ENCODE results near the gene GALNT11. TPM values are rescaled to one million over a fixed set of nuclear protein-coding genes. Genes with fewer than 3 reads are reported as not detected.
"Not testable (repeated sequence)": the region's sequence is repeated elsewhere in the genome, so short reads cannot be mapped to it uniquely, and the experiment has no call there.

Gene GALNT11
- polyA plus RNA-seq, 1 donor = 39.0 TPM

DNA sequence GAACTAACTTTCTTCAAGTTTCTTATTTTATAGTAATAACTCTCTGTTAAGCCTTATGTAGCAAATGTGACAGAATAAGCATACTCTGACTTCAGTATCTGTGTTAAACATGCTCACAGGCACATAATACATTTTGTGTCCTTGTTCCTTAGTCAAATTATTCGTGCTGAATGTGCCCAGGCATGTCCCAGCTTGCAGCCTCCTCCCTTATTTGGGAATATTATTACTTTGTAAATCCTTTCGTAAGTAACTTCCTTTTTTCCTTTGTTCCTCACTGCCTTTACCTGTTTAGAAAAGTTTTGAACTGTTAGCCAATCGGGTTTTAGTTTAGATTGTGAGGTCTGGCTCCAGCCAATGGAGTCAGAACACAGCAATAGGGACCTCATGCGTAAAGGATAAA, 46.9 kb downstream of the GALNT11 start:
- 80% methylated on average over 1 of the region's 4 CpGs for WGBS (ENCODE audit: insufficient coverage, low lambda C conversion rate)

DNA sequence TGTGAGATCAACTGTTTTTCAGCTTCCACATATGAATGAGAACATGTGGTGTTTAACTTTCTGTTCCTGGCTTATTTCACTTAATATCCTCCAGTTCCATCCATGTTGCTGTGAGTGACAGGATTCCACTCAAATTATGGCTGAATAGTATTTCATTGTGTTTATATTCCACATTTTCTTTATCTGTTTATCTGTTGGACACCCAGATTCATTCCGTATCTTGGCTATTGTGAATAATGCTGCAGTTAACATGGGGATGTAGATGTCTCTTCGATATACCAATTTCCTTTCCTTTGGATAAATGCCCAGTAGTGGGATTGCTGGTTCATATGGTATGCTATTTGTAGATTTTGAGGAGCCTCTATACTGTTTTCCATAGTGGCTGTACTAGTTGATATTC, 47.9 kb downstream of the GALNT11 start:
- H3K9me3 ChIP-seq (ENCODE audit: control insufficient read depth, low read depth, low read length) = peaks cover 5% of the 10 kb centered on the region
- no peaks in the 10 kb centered on the region for H3K4me1 ChIP-seq (ENCODE audit: control insufficient read depth, insufficient read depth, low read length)
- no CpG with 5 or more reads among the region's 2 CpGs for WGBS (ENCODE audit: insufficient coverage, low lambda C conversion rate)
- no peaks in the 10 kb centered on the region for H3K27me3 ChIP-seq (ENCODE audit: control insufficient read depth, insufficient read depth, low read length)
- no peak overlapping the region for H3K27ac ChIP-seq (ENCODE audit: low read length)
- DNase-seq = no peak
- H3K4me3 ChIP-seq (ENCODE audit: low read length) = no peak overlapping the region
- no peaks in the 10 kb centered on the region for H3K36me3 ChIP-seq (ENCODE audit: control insufficient read depth, insufficient read depth, low read length)

More for the DNA sequence above, 46.9 kb downstream of the GALNT11 start:
- Histone ChIP-seq H3K4me3 (ENCODE audit: low read length) (no peak overlapping the region), H3K4me1 (ENCODE audit: control insufficient read depth, insufficient read depth, low read length) (no peaks in the 10 kb centered on the region), H3K36me3 (ENCODE audit: control insufficient read depth, insufficient read depth, low read length) (no peaks in the 10 kb centered on the region), H3K27me3 (ENCODE audit: control insufficient read depth, insufficient read depth, low read length) (no peaks in the 10 kb centered on the region), H3K9me3 (ENCODE audit: control insufficient read depth, low read depth, low read length) (peaks cover 5% of the 10 kb centered on the region), H3K27ac (ENCODE audit: low read length) (no peak overlapping the region)
- DNase-seq = no peak

DNA sequence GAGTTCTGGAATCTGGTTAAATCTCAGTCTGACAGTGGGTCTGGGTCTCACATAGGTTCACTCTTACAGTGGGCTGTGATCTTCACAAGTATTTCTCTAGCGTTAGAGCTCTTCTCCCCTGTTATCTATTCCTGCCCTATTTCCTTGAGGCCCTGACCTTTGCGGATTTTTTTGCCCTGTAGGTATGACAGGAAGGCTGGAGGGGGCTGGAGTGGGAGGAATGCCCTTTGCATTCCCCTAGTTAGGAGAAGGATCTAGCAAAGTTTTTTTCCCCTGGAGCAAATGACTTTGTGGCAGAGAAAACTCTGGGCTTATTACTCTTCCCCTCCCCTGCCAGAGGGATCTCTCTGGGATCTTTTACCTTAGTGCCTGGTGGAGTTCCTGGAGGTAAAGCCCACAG, 49.2 kb downstream of the GALNT11 start:
- no peak overlapping the region for H3K4me3 ChIP-seq (ENCODE audit: low read length)
- peaks cover 5% of the 10 kb centered on the region for H3K9me3 ChIP-seq (ENCODE audit: control insufficient read depth, low read depth, low read length)
- no CpG with 5 or more reads among the region's 2 CpGs for WGBS (ENCODE audit: insufficient coverage, low lambda C conversion rate)
- H3K4me1 ChIP-seq (ENCODE audit: control insufficient read depth, insufficient read depth, low read length) = no peaks in the 10 kb centered on the region
- no peak for DNase-seq
- no peak overlapping the region for H3K27ac ChIP-seq (ENCODE audit: low read length)
- no peaks in the 10 kb centered on the region for H3K36me3 ChIP-seq (ENCODE audit: control insufficient read depth, insufficient read depth, low read length)
- no peaks in the 10 kb centered on the region for H3K27me3 ChIP-seq (ENCODE audit: control insufficient read depth, insufficient read depth, low read length)

DNA sequence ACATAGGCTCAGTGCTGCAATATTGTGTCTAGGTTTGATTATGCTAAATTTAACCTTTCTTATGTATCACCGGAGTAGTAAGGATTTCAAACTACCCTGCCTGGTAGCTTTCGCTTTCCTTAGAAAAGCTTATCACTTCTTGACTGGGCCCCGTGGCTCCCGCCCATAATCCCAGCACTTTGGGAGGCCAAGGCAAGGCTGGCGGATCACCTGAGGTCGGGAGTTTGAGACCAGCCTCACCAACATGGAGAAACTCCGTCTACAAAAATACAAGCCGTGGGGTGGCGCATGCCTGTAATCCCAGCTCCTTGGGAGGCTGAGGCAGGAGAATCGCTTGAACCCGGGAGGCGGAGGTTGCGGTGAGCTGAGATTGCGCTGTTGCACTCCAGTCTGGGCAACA, 49.9 kb downstream of the GALNT11 start:
- 100% methylated on average over 1 of the region's 14 CpGs for WGBS (ENCODE audit: insufficient coverage, low lambda C conversion rate)
- not testable (repeated sequence) for H3K9me3 ChIP-seq (ENCODE audit: control insufficient read depth, low read depth, low read length); H3K36me3 ChIP-seq (ENCODE audit: control insufficient read depth, insufficient read depth, low read length); H3K27me3 ChIP-seq (ENCODE audit: control insufficient read depth, insufficient read depth, low read length); H3K4me3 ChIP-seq (ENCODE audit: low read length); H3K27ac ChIP-seq (ENCODE audit: low read length); DNase-seq; H3K4me1 ChIP-seq (ENCODE audit: control insufficient read depth, insufficient read depth, low read length)

DNA sequence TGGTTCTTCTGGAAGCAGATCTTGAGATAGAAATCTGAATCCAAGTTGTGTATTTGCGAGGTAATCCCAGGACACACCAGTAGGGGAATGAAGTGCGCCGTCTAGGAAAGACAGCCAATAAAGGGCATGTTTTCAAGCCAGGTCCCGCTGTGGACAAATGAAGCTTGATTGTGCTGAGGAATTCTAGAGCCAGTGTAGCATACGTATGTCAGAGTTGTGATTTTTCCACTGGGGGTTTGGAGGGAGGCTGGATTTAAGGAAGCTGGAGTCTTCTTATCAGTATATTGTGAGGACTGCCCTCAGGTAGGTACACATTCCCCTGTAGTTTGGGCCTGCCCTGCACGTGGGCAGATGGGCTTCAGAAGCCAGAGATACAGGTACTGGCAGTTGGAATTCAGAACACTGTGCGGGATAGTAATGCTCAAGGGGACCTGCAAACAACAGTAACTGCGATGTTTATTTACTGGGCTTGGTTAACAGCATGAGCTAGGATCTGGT, 50.9 kb downstream of the GALNT11 start:
- no peaks in the 10 kb centered on the region for H3K27me3 ChIP-seq (ENCODE audit: control insufficient read depth, insufficient read depth, low read length)
- H3K9me3 ChIP-seq (ENCODE audit: control insufficient read depth, low read depth, low read length) = no peaks in the 10 kb centered on the region
- H3K4me3 ChIP-seq (ENCODE audit: low read length) = no peak overlapping the region
- H3K4me1 ChIP-seq (ENCODE audit: control insufficient read depth, insufficient read depth, low read length) = no peaks in the 10 kb centered on the region
- H3K36me3 ChIP-seq (ENCODE audit: control insufficient read depth, insufficient read depth, low read length) = no peaks in the 10 kb centered on the region
- peak in 1 of 2 donors; percentile 15 for DNase-seq
- no CpG with 5 or more reads among the region's 8 CpGs for WGBS (ENCODE audit: insufficient coverage, low lambda C conversion rate)
- H3K27ac ChIP-seq (ENCODE audit: low read length) = no peak overlapping the region

DNA sequence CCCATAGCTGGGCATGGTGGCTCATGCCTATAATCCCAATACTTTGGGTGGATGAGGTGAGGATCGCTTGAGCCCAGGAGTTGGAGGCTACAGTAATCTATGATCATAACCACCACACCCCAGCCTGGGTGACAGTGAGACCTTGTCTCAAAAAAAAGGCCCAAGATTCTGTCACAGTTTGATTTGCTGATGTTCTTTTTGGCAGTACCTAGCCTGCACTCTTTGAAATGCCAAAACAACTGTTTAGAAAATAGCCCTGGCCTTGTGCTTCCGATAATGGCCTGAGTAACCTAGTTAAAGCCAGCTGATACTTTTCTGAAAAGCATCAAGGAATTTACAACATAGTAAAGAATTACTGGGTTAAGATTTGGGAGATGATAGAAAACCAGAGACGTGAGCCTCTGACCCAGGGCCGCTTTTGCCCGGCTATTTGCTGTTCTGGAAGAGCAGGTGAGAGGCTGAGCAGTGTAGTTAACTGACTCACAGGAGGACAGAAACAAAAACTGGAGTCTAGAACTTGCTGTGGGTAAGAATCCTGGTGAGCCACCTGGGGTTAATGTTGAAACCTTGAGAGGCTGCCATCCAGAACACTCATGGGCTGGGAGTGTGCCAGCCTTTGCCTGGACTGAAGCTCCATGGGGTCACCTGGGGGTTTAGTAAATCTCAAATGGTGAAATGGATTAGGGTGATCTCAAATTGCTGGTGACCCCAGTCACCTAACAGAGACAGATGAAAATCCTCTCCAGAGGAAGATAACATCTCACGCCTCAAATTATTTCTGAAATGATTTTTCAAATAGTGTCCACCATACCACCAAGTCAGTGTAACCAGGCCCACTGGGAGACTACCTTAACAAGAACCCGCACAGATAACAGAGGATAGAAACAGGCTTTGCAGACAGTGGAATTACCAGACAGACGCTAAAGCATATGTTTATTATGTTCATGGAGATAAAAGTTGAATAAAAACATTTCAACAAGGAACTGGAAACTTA, 51.8 kb downstream of the GALNT11 start:
- Histone ChIP-seq H3K4me1 (ENCODE audit: control insufficient read depth, insufficient read depth, low read length) (no peaks in the 10 kb centered on the region), H3K27ac (ENCODE audit: low read length) (no peak overlapping the region), H3K27me3 (ENCODE audit: control insufficient read depth, insufficient read depth, low read length) (no peaks in the 10 kb centered on the region), H3K9me3 (ENCODE audit: control insufficient read depth, low read depth, low read length) (no peaks in the 10 kb centered on the region), H3K36me3 (ENCODE audit: control insufficient read depth, insufficient read depth, low read length) (no peaks in the 10 kb centered on the region), H3K4me3 (ENCODE audit: low read length) (no peak overlapping the region)
- no peak for DNase-seq
- 100% methylated on average over 2 of the region's 8 CpGs for WGBS (ENCODE audit: insufficient coverage, low lambda C conversion rate)

DNA sequence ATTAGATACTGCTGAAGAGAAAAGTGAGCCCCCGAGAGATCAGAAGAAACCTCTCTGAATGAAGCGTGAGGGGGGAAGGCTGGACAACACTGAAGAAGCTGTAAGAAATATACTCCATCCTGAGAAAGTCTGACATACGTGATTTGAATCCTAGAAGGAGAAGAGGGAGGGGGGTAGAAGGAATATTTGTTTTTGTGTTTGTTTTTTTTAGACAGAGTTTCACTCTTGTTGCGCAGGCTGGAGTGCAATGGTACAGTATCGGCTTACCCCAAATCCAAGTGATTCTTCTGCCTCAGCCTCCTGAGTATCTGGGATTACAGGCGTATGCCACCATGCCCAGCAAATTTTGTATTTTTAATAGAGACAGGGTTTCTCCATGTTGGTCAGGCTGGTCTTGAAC, 52.6 kb downstream of the GALNT11 start:
- no peaks in the 10 kb centered on the region for H3K36me3 ChIP-seq (ENCODE audit: control insufficient read depth, insufficient read depth, low read length)
- H3K4me3 ChIP-seq (ENCODE audit: low read length) = no peak overlapping the region
- no peak for DNase-seq
- H3K4me1 ChIP-seq (ENCODE audit: control insufficient read depth, insufficient read depth, low read length) = no peaks in the 10 kb centered on the region
- no peak overlapping the region for H3K27ac ChIP-seq (ENCODE audit: low read length)
- H3K27me3 ChIP-seq (ENCODE audit: control insufficient read depth, insufficient read depth, low read length) = no peaks in the 10 kb centered on the region
- WGBS (ENCODE audit: insufficient coverage, low lambda C conversion rate) = 96% methylated on average over 4 of the region's 6 CpGs
- H3K9me3 ChIP-seq (ENCODE audit: control insufficient read depth, low read depth, low read length) = no peaks in the 10 kb centered on the region

DNA sequence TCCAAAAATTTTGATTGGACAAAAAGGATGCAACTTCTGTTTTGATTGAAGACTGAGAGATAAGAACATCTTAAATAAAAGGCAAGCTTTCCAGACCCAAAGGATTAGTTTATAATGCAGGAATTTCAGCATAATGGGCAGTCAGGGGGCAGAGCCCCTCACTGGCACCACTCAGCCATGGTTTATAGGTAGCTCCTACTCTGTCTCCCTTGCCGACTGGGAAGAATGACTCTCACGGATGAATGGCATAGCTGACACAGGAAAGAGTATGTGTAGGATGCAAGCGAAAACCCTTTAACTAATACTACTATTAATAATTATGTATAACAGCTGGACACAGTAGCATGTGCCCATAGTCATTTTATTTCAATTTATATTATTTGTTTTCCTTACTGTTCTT, 53.3 kb downstream of the GALNT11 start:
- DNase-seq = no peak
- no peak overlapping the region for H3K4me3 ChIP-seq (ENCODE audit: low read length)
- H3K9me3 ChIP-seq (ENCODE audit: control insufficient read depth, low read depth, low read length) = no peaks in the 10 kb centered on the region
- WGBS (ENCODE audit: insufficient coverage, low lambda C conversion rate) = no CpG with 5 or more reads among the region's 3 CpGs
- no peak overlapping the region for H3K27ac ChIP-seq (ENCODE audit: low read length)
- H3K4me1 ChIP-seq (ENCODE audit: control insufficient read depth, insufficient read depth, low read length) = no peaks in the 10 kb centered on the region
- no peaks in the 10 kb centered on the region for H3K27me3 ChIP-seq (ENCODE audit: control insufficient read depth, insufficient read depth, low read length)
- H3K36me3 ChIP-seq (ENCODE audit: control insufficient read depth, insufficient read depth, low read length) = no peaks in the 10 kb centered on the region

DNA sequence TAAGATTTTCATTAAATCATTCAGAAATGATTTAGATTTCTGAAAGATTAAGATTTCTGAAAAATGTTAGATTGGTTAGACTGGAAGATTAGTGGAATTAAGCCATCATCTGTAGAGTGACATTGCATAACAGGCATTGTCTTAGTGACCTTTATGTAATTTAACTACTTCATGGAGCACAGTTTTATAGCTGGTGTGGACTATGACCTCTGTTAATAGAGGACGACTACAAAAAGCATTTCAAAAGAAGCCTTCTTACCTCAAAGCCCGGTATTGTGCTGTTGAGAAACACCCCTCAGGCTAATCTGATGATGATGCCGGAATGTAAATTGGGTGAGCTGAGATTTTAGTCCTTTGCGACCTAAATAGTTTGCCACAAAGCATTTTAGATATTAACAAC, 55.6 kb downstream of the GALNT11 start:
- H3K4me3 ChIP-seq (ENCODE audit: low read length) = no peak overlapping the region
- H3K27ac ChIP-seq (ENCODE audit: low read length) = peak overlapping the region; percentile 16
- peak; percentile 74 to 85 for DNase-seq
- no peaks in the 10 kb centered on the region for H3K9me3 ChIP-seq (ENCODE audit: control insufficient read depth, low read depth, low read length)
- H3K36me3 ChIP-seq (ENCODE audit: control insufficient read depth, insufficient read depth, low read length) = no peaks in the 10 kb centered on the region
- no peaks in the 10 kb centered on the region for H3K4me1 ChIP-seq (ENCODE audit: control insufficient read depth, insufficient read depth, low read length)
- H3K27me3 ChIP-seq (ENCODE audit: control insufficient read depth, insufficient read depth, low read length) = no peaks in the 10 kb centered on the region
- no CpG with 5 or more reads among the region's 4 CpGs for WGBS (ENCODE audit: insufficient coverage, low lambda C conversion rate)

DNA sequence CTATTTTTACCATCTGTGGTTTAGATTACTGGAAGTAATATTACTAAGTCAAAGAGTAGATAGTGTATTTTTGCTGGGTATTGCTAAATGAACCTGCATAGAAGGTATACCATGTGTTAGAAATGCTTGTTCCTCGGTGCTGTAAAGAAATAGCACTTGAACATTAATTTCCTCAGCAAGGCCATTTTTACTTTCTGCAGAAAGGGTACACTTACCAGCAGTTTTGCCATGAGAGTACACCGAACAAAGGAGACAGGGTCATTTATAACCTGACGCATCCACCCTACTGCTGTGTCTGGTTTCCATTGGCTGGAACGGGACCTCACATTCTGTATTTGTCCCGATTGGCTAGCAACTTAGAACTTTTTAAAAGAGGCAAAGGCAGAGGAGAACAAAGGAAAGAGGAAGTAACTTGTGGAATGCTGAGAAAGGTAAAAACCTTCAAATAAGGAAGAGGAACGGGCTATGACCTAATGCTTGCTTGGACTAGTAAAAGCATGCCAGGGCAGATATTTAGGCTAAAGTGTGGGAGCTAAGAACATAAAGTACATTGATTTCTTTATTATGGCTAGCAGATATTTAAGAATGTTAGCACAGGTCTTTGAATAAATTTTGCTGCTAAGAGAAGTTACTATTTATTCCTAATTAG, 56.7 kb downstream of the GALNT11 start:
- H3K36me3 ChIP-seq (ENCODE audit: control insufficient read depth, insufficient read depth, low read length); H3K4me1 ChIP-seq (ENCODE audit: control insufficient read depth, insufficient read depth, low read length); H3K27me3 ChIP-seq (ENCODE audit: control insufficient read depth, insufficient read depth, low read length); H3K4me3 ChIP-seq (ENCODE audit: low read length); H3K27ac ChIP-seq (ENCODE audit: low read length); H3K9me3 ChIP-seq (ENCODE audit: control insufficient read depth, low read depth, low read length); DNase-seq: not testable (repeated sequence)
- WGBS (ENCODE audit: insufficient coverage, low lambda C conversion rate) = 67% methylated on average over 1 of the region's 6 CpGs

All from large intestine (tissue), 3 donors.